ENCODE results near the gene KTN1.

- no peak for TF ChIP-seq CTCF (IDR thresholded peaks at IDR 0.05)
- TF ChIP-seq POLR2A (IDR thresholded peaks at IDR 0.05), result no peak
Measured at GRCh38 chr14:55665067-55665675, 85.2 kb downstream of the KTN1 start.
